Measurements from ENCODE around the gene RPS6KA5. TPM values are rescaled to one million over a fixed set of nuclear protein-coding genes. Genes with fewer than 3 reads are reported as not detected.

RPS6KA5 gene
- total and polyA plus RNA-seq, 2 donors (not counting 1 experiment from before 2014, with no cell fraction given), result 6.0 to 34.6 TPM

GRCh38 chr14:90804292-90805083, 256.0 kb downstream of the RPS6KA5 start:
- H3K9ac ChIP-seq (ENCODE audit: low read length), result no peak overlapping the region
- no peak overlapping the region for H3K4me3 ChIP-seq (ENCODE audit: control extremely low read depth in 1 of 5, extremely low read depth in 1 of 5, insufficient read depth in 1 of 5, low read depth in 2 of 5, low read length in 4 of 5)
- H3K79me2 ChIP-seq (ENCODE audit: control insufficient read depth, insufficient read depth, low read length), result no peaks in the 10 kb centered on the region
- intact Hi-C loops (cut with micrococcal nuclease), result no loop called here
- H3K4me1 ChIP-seq (ENCODE audit: control insufficient read depth in 2 of 2, insufficient read depth in 2 of 2, low read length in 2 of 2), result peaks cover 0 to 2% of the 10 kb centered on the region in 2 donors
- no peak overlapping the region for H2AFZ ChIP-seq (ENCODE audit: insufficient read depth, low read depth, low read length, poor library complexity, severe bottlenecking)
- peaks cover 7% of the 10 kb centered on the region for H3K27me3 Mint-ChIP-seq
- no peaks in the 10 kb centered on the region for H3K36me3 ChIP-seq (replicated peaks in 1 of 2; ENCODE audit: control extremely low read depth in 1 of 2, control insufficient read depth in 1 of 2, extremely low read depth in 1 of 2, insufficient read depth in 2 of 2, low read length in 1 of 2)
- no peaks in the 10 kb centered on the region for H3K9me3 Mint-ChIP-seq (ENCODE audit: insufficient read depth)
- no peak overlapping the region for H3K4me3 Mint-ChIP-seq
- CTCF ChIA-PET, result no interaction called here
- H3K4me1 Mint-ChIP-seq, result no peaks in the 10 kb centered on the region
- ATAC-seq (ENCODE audit: low read depth) (no peak), DNase-seq (no peak)
- H3K9me3 ChIP-seq (ENCODE audit: control extremely low read depth in 1 of 3, control insufficient read depth in 2 of 3, insufficient read depth in 1 of 3, low read length in 2 of 3), result no peaks in the 10 kb centered on the region
- no peaks in the 10 kb centered on the region for H4K20me1 ChIP-seq (ENCODE audit: control insufficient read depth, insufficient read depth, low read length, poor library complexity, severe bottlenecking)
- POLR2A ChIA-PET, result no interaction called here
- WGBS (ENCODE audit: insufficient coverage), result 85% methylated on average over 18 of the region's 18 CpGs
- no peak overlapping the region for H3K27ac Mint-ChIP-seq
- no peaks in the 10 kb centered on the region for H3K27me3 ChIP-seq (replicated peaks in 1 of 4; ENCODE audit: control extremely low read depth in 1 of 4, control insufficient read depth in 3 of 4, insufficient read depth in 4 of 4, low read length in 3 of 4)
- H3K27ac ChIP-seq (ENCODE audit: low read length in 2 of 2), result no peak overlapping the region
- TF ChIP-seq EZH2 (IDR thresholded peaks at IDR 0.05; ENCODE audit: borderline replicate concordance, insufficient read depth, low read depth, low read length, poor library complexity, severe bottlenecking) (no peak), CTCF (IDR thresholded peaks at IDR 0.05) (no peak)
- H3K4me2 ChIP-seq (replicated peaks; ENCODE audit: low read depth, low read length, poor library complexity, severe bottlenecking), result no peak overlapping the region

- intact Hi-C loops (cut with micrococcal nuclease), result no loop called here
- Histone ChIP-seq H3K27ac (ENCODE audit: low read length in 2 of 2) (no peak overlapping the region), H3K79me2 (ENCODE audit: control insufficient read depth, insufficient read depth, low read length) (no peaks in the 10 kb centered on the region), H3K4me3 (ENCODE audit: control extremely low read depth in 1 of 5, extremely low read depth in 1 of 5, insufficient read depth in 1 of 5, low read depth in 2 of 5, low read length in 4 of 5) (no peak overlapping the region), H3K9ac (ENCODE audit: low read length) (no peak overlapping the region), H3K27me3 (replicated peaks in 1 of 4; ENCODE audit: control extremely low read depth in 1 of 4, control insufficient read depth in 3 of 4, insufficient read depth in 4 of 4, low read length in 3 of 4) (no peaks in the 10 kb centered on the region), H4K20me1 (ENCODE audit: control insufficient read depth, insufficient read depth, low read length, poor library complexity, severe bottlenecking) (no peaks in the 10 kb centered on the region), H3K36me3 (replicated peaks in 1 of 2; ENCODE audit: control extremely low read depth in 1 of 2, control insufficient read depth in 1 of 2, extremely low read depth in 1 of 2, insufficient read depth in 2 of 2, low read length in 1 of 2) (no peaks in the 10 kb centered on the region), H2AFZ (ENCODE audit: insufficient read depth, low read depth, low read length, poor library complexity, severe bottlenecking) (no peak overlapping the region), H3K4me1 (ENCODE audit: control insufficient read depth in 2 of 2, insufficient read depth in 2 of 2, low read length in 2 of 2) (peaks cover 0 to 2% of the 10 kb centered on the region in 2 donors), H3K9me3 (ENCODE audit: control extremely low read depth in 1 of 3, control insufficient read depth in 2 of 3, insufficient read depth in 1 of 3, low read length in 2 of 3) (no peaks in the 10 kb centered on the region), H3K4me2 (replicated peaks; ENCODE audit: low read depth, low read length, poor library complexity, severe bottlenecking) (no peak overlapping the region)
- 75% methylated on average over 2 of the region's 2 CpGs for WGBS (ENCODE audit: insufficient coverage)
- no peak overlapping the region for H3K27ac Mint-ChIP-seq
- no peak for TF ChIP-seq CTCF (IDR thresholded peaks at IDR 0.05)
- TF ChIP-seq EZH2 (IDR thresholded peaks at IDR 0.05; ENCODE audit: borderline replicate concordance, insufficient read depth, low read depth, low read length, poor library complexity, severe bottlenecking), result no peak
- CTCF ChIA-PET, result no interaction called here
- no peaks in the 10 kb centered on the region for H3K4me1 Mint-ChIP-seq
- H3K4me3 Mint-ChIP-seq, result no peak overlapping the region
- POLR2A ChIA-PET, result no interaction called here
- no peak for DNase-seq
- no peak for ATAC-seq (ENCODE audit: low read depth)
- H3K9me3 Mint-ChIP-seq (ENCODE audit: insufficient read depth), result no peaks in the 10 kb centered on the region
- H3K27me3 Mint-ChIP-seq, result peaks cover 13% of the 10 kb centered on the region
Observed at GRCh38 chr14:90803249-90803648, 257.2 kb downstream of the RPS6KA5 start.
